ENCODE data around the gene NUP88.
A peak's percentile ranks its signal among the peaks of the same experiment; 100 is the strongest.

Gene NUP88

DNA sequence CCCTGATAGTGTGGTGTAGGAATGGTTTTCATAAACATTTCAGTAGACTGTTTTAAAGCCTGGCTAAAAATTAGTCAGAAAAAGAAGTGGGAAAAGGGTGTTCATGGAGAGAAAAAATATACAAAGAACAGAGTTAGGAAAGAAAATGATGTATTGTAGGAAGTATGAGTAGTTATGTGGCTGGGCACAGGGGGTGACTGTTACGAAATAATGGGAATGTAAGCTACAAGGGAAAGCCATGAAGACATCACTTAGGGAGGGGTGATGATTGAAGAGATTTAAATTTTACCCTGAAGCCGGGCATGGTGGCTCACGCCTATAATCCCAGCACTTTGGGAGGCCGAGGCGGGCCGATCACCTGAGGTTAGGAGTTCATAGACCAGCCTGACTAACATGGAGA lies 55.3 kb downstream of the NUP88 start:
- no peak for TF ChIP-seq CTCF (IDR thresholded peaks at IDR 0.05; ENCODE audit: control insufficient read depth, extremely low read depth, insufficient read depth)
- DNase-seq (ENCODE audit: low read depth): no peak
- no peak overlapping the region for H3K4me3 ChIP-seq (ENCODE audit: low read depth, low read length)

GRCh38 chr17:5362162-5362811 lies 57.2 kb downstream of the NUP88 start:
- no peak overlapping the region for H3K4me3 ChIP-seq (ENCODE audit: low read depth, low read length)
- TF ChIP-seq CTCF (IDR thresholded peaks at IDR 0.05; ENCODE audit: control insufficient read depth, extremely low read depth, insufficient read depth): no peak
- peak; percentile 41 for DNase-seq (ENCODE audit: low read depth)

- no peak for DNase-seq (ENCODE audit: low read depth)
- TF ChIP-seq CTCF (IDR thresholded peaks at IDR 0.05; ENCODE audit: control insufficient read depth, extremely low read depth, insufficient read depth): no peak
- H3K4me3 ChIP-seq (ENCODE audit: low read depth, low read length): no peak overlapping the region
These were observed 58.0 kb downstream of the NUP88 start for GRCh38 chr17:5361426-5361825.

DNA sequence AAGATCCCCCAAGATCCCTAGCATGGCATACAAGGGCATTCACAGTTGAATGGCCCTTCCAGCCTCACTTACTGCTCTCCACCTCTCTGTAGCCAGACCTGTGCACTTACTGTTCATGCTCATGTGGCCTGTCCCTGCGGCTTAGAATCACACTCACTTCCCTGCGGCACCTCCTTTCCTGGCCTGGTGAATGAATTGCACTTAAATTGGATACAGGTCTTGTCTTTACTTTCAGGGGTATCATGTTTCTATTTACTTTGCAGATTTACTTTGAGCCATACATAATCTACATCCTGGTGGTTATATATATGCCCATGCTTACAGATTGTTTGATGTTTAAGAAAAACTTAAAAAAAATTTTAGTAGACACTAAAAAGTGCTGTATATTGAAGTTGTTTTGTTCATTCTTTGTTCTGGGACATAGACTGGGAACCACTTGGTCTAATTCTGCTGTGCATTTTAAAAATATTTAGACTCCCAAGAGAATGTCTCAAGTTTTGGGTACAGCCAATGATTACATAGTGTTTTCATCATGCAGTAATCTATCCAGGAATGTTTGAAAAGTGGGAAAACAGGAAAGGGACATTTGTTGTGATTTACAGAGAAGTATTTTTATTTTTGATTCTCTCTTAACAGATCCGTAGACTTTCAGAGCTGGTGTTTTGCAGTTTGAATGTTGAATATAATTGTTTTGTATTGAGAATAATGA lies 63.9 kb downstream of the NUP88 start:
- no peak overlapping the region for H3K4me3 ChIP-seq (ENCODE audit: low read depth, low read length)
- no peak for TF ChIP-seq CTCF (IDR thresholded peaks at IDR 0.05; ENCODE audit: control insufficient read depth, extremely low read depth, insufficient read depth)
- no peak for DNase-seq (ENCODE audit: low read depth)

- no peak overlapping the region for H3K4me3 ChIP-seq (ENCODE audit: low read depth, low read length)
- no peak for TF ChIP-seq CTCF (IDR thresholded peaks at IDR 0.05; ENCODE audit: control insufficient read depth, extremely low read depth, insufficient read depth)
- no peak for DNase-seq (ENCODE audit: low read depth)
These were observed 64.5 kb downstream of the NUP88 start for GRCh38 chr17:5354886-5355415.

DNA sequence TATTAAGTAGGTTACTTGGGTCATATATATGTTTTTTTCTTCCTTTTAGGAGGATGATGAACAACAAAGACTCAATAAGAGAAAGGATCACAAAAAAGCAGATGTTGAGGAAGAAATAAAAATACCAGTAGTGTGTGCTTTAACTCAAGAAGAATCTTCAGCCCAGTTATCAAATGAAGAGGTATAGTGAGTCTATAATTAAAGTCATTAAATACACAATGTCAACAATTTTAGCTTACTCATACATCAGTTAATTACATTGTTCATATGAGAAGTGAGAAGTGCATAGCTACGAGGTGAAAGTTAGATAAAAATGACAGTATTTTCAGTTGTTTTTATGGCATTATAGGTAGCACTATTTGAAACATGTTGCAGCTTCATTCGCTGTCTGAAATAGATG lies 65.2 kb downstream of the NUP88 start:
- H3K4me3 ChIP-seq (ENCODE audit: low read depth, low read length): no peak overlapping the region
- DNase-seq (ENCODE audit: low read depth): no peak
- TF ChIP-seq CTCF (IDR thresholded peaks at IDR 0.05; ENCODE audit: control insufficient read depth, extremely low read depth, insufficient read depth): no peak

Data from LNCaP clone FGC (cell line).